Measurements from ENCODE around the gene STARD3NL. TPM values are rescaled to one million over a fixed set of nuclear protein-coding genes. Genes with fewer than 3 reads are reported as not detected.

STARD3NL gene
- total RNA-seq, 6 experiments from 2014 or later, result 5.8 to 14.3 (median 9.6) TPM

DNA sequence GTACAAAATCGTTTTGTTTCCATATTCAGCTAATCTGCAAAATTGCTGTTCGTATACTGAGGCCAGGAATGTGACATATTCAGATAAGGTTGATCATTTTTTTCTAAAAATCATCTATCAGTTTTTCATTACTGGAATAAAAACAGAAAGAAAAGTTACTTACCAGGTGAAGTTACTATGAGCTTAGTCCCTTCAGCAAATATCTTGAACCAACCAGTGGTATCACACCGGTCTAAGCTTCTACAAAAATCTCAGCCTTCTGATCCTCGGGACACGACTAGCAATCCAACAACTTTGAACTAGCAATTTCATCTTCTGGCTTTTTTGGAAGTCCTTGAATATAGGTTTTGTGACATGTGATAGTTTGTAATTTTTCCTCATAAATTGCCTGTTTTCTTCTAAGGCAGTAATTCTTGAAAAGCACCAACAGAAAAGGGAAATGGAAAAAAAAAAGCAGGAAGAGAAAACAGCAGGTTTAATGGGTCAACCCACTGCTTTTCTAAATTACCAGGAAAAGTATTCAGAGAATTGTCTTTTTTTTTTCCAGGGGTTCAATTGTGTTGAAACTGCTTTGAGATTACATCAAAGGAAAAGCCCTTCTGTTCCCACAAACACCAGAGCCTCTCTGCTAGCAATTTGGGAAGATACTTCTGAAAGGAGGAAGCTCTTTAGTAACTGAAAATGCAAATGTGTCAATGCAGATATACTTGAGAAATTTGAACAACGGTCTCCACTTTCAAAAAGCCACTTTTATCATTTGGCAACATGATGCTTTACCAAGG lies 98.2 kb downstream of the STARD3NL start:
- ATAC-seq, result no peak
- no peaks in the 10 kb centered on the region for H3K9me3 ChIP-seq
- intact Hi-C loops (cut with DNase I), result no loop called here

DNA sequence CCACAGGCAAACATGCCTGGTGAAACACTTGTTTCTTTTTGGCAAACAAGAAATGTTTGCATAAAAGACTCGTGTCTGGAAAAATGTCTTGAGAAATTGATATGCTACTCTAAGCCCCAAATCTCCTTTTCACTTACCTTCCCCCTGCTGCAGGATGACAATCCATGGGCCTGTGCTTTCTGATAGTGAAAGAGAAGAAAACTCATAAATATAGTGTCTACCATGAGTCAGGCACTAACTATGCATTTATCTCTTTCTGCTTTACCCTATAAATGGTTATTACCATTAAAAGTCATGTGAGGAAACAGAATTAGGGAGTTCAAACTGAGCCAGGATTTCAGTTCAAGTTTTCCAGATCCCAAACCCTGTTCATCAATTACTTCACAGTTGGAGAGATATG lies 102.0 kb downstream of the STARD3NL start:
- WGBS (ENCODE audit: insufficient coverage, low coverage, low lambda C conversion rate, missing lambda C conversion rate), result 28% methylated on average over 1 of the region's 1 CpG
- intact Hi-C loops (cut with DNase I), result no loop called here

More for the DNA sequence above, 98.2 kb downstream of the STARD3NL start:
- Histone ChIP-seq H3K27ac (no peak overlapping the region), H3K36me3 (no peaks in the 10 kb centered on the region), H3K27me3 (no peaks in the 10 kb centered on the region), H3K4me1 (no peaks in the 10 kb centered on the region), H3K4me3 (no peak overlapping the region)
- WGBS (ENCODE audit: insufficient coverage, low coverage, low lambda C conversion rate, missing lambda C conversion rate), result 34% methylated on average over 6 of the region's 6 CpGs
- DNase-seq, result no peak
- no peak for TF ChIP-seq POLR2A (IDR thresholded peaks at IDR 0.05)
- TF ChIP-seq, protein P1, sequence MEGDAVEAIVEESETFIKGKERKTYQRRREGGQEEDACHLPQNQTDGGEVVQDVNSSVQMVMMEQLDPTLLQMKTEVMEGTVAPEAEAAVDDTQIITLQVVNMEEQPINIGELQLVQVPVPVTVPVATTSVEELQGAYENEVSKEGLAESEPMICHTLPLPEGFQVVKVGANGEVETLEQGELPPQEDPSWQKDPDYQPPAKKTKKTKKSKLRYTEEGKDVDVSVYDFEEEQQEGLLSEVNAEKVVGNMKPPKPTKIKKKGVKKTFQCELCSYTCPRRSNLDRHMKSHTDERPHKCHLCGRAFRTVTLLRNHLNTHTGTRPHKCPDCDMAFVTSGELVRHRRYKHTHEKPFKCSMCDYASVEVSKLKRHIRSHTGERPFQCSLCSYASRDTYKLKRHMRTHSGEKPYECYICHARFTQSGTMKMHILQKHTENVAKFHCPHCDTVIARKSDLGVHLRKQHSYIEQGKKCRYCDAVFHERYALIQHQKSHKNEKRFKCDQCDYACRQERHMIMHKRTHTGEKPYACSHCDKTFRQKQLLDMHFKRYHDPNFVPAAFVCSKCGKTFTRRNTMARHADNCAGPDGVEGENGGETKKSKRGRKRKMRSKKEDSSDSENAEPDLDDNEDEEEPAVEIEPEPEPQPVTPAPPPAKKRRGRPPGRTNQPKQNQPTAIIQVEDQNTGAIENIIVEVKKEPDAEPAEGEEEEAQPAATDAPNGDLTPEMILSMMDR (IDR thresholded peaks at IDR 0.05), result no peak

More for the DNA sequence above, 102.0 kb downstream of the STARD3NL start:
- Histone ChIP-seq H3K27me3 (no peaks in the 10 kb centered on the region), H3K9me3 (no peaks in the 10 kb centered on the region), H3K4me1 (no peaks in the 10 kb centered on the region), H3K4me3 (no peak overlapping the region), H3K36me3 (no peaks in the 10 kb centered on the region), H3K27ac (no peak overlapping the region)
- TF ChIP-seq, protein P1 (IDR thresholded peaks at IDR 0.05), result no peak
- no peak for DNase-seq
- no peak for ATAC-seq

Small RNAs within 50 kb of the gene (small RNA-seq; reads per million reads assigned to genes)
- gene TRGJ1 (0 reads per million in 2 experiments), gene TRGJ2 (0 reads per million in 2 experiments), gene TRGJP (0 reads per million in 2 experiments), gene TRGJP1 (0 reads per million in 2 experiments), gene TRGJP2 (0 reads per million in 2 experiments)
